HL-60 (cell line): Measurements from ENCODE around the gene WNT11.

ENCODE experiments used
- DNase-seq, 2 experiments: peaks; one replicate each; pipeline ENCODE4 v3.0.0-alpha.2; 2010 to 2020; ENCODE audit warnings: low read depth in 1 of 2, low spot score in 1 of 2
- H3K27ac ChIP-seq: fragments of 250-450 bp; sonication (Bioruptor Pico); replicated peaks from 2 replicates; pipeline ENCODE4 v1.5.1; 2020; ENCODE audit warnings: mild to moderate bottlenecking, moderate library complexity
- H3K27me3 ChIP-seq: fragments of 250-450 bp; sonication (Bioruptor Pico); 2 replicates; pipeline ENCODE4 v1.5.1; 2021; ENCODE audit warnings: mild to moderate bottlenecking, moderate library complexity; ENCODE audit not compliant: insufficient read depth, poor library complexity, severe bottlenecking
- H3K4me3 ChIP-seq: replicated peaks from 2 replicates; pipeline ENCODE4 v1.5.1; 2011; ENCODE audit warnings: mild to moderate bottlenecking, control low read depth, low read length; ENCODE audit not compliant: insufficient read depth
- CTCF ChIP-seq: IDR thresholded peaks from one replicate; pipeline ENCODE4 v1.5.1; 2011; ENCODE audit warnings: low read length, control low read depth, inconsistent platforms; ENCODE audit not compliant: insufficient read depth
- GABPA ChIP-seq: IDR thresholded peaks from 2 replicates; pipeline ENCODE4 v1.6.1; 2012; ENCODE audit warnings: low read depth
- POLR2AphosphoS5 ChIP-seq: IDR thresholded peaks from 2 replicates; pipeline ENCODE4 v1.6.1; 2012; ENCODE audit warnings: low read depth
- REST ChIP-seq: IDR thresholded peaks from 2 replicates; pipeline ENCODE4 v1.6.1; 2012; ENCODE audit warnings: low read depth; ENCODE audit not compliant: insufficient replicate concordance
- SPI1 ChIP-seq: IDR thresholded peaks from 2 replicates; pipeline ENCODE4 v1.6.1; 2012; ENCODE audit warnings: low read depth, mild to moderate bottlenecking, borderline replicate concordance

The WNT11 gene

GRCh38 chr11:76203131-76203925 lies 3.0 kb downstream of the WNT11 start:
- peaks cover 23% of the 10 kb centered on the region for H3K27me3 ChIP-seq
- no peak overlapping the region for H3K27ac ChIP-seq
- no peak for DNase-seq
- TF ChIP-seq GABPA = no peak
- TF ChIP-seq SPI1 = no peak
- TF ChIP-seq CTCF = no peak
- no peak for TF ChIP-seq POLR2AphosphoS5
- no peak overlapping the region for H3K4me3 ChIP-seq

GRCh38 chr11:76201672-76202412 lies 4.5 kb downstream of the WNT11 start:
- TF ChIP-seq POLR2AphosphoS5 (no peak), CTCF (no peak), SPI1 (no peak), GABPA (no peak), REST (no peak)
- Histone ChIP-seq H3K27ac (no peak overlapping the region), H3K27me3 (peaks cover 21% of the 10 kb centered on the region), H3K4me3 (no peak overlapping the region)
- no peak for DNase-seq

GRCh38 chr11:76201056-76201455 lies 5.2 kb downstream of the WNT11 start:
- TF ChIP-seq CTCF (no peak), POLR2AphosphoS5 (no peak), SPI1 (no peak), REST (no peak), GABPA (no peak)
- Histone ChIP-seq H3K4me3 (no peak overlapping the region), H3K27ac (no peak overlapping the region), H3K27me3 (peaks cover 17% of the 10 kb centered on the region)
- no peak for DNase-seq
